Stimulated activated CD8-positive, alpha-beta memory T cell treated with anti-CD3 and anti-CD28 coated beads, Interleukin-4, amount 100 ng/mL, for 1 hour (primary cell): ENCODE data around the gene QSOX2.

Experiments used
- DNase-seq, 2 donors: peaks; one replicate each; pipeline ENCODE4 v3.0.0-alpha.2; 2020; ENCODE audit warnings: low read depth in 2 of 2, low spot score in 1 of 2

Gene QSOX2

GRCh38 chr9:136192289-136193126 is 53.1 kb downstream of the QSOX2 start:
- no peak for DNase-seq

DNA sequence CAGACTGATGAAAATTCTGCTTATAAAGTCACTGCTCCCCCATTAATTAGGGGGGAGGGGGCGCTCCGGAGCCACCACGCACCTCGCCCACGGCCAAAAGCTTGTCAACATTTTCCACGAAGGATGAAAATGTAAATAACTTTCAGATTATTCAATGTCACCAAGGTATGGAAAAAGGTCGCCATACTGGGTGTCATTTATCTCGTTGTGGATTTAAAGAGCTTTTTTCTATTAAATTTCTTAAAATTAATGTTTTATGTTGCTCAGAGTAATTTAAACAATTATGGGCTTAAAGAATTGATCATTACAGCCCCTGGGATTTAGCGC is 53.7 kb downstream of the QSOX2 start:
- no peak for DNase-seq

- DNase-seq, result no peak
Measured at GRCh38 chr9:136191099-136191959, 54.3 kb downstream of the QSOX2 start.

DNA sequence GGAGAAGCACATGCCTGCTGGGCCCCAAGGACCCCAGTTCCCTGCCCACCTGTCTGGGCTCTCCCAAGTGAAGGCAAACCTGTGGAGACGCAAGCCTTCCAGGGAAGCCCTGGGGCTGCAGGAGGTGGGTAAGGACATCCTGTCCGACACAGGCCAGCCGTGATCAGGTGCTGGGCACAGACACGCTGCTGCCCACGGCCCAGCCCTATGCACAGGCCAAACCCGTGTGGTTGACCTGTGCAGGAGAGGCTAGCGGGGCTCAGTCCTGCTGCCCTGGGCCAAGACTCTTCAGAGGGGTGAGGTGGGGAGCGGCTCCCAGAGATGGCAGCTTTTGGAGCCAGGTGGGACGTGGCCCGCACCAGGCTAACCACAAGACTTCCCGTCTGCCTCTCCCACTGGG is 55.0 kb downstream of the QSOX2 start:
- DNase-seq, result no peak

DNA sequence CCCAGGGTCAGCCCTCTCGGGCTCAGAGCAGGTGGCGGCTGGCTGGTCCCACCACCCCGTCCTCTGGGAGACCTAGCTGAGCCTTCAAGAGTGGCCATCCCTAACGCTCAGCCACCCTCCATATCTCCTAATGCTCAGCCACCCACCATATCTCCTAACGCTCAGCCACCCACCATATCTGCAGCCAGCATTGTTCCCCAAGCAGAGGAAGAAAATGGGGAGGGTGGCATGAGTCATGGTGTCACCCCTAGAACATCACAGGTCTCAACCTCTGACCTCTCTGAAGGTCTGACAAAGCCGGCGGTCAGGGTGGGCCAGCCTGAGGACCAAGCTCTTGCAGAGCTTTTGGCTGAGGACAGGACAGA is 55.4 kb downstream of the QSOX2 start:
- DNase-seq, result no peak

DNA sequence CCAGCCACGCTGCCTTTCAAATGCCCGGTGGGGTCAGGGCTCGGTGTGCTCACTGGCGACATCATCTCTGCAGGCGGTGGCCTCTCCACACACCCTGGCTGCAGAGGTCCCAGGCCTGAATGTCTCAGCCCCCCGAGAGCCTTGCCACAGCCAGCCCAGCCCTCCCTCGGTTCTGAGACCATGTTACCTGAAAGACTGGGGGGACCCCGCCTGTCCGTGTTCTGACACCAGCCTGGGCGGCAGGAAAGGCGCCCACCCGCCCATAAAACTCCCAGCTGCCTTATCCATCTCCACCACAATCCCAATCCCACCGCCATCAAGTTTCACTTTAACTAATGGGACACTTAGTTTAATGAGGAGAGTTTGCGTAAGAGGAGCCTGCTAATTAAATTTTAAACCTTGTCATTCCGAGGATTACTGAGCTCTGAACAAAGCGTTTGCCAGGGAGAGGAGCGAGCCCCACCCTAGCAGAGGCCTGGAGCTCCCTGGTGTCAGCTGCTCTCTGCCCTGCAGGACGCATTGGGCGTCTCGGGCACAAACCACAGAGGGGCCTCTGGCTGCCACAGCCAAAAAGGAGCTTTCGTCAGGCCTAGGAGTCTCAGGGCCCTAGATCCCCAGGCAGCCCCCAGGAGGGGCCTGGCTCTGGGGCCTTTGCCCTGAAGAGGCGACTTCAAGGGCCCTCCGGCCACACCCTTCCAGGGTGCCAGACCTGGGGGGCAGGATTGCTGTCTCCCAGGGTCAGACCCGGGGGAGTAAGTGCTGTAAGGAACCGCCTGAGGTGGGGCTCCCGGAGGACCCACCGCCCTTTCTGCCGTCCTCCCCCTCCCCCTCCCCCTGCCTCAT is 56.0 kb downstream of the QSOX2 start:
- DNase-seq, result no peak

GRCh38 chr9:136187683-136188586 is 57.7 kb downstream of the QSOX2 start:
- DNase-seq, result no peak

DNA sequence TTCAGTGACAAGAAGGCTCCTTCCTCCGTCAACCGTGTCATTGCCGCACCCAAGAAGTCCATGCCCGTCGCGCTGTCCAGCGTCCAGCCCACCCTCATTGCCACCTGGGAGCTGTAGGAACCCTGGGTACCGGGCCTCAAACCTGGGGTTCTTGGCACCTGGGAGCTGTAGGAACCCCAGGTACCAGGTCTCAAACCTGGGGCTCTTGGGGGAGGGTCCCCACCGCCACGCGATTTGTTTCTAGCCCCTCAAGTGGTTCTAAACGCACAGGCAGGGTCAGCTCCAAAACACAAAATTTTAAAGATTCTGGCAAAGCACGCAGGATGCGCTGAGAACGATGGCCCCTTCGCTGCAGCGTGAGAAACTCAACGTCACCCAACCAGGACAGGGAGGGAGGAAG is 58.4 kb downstream of the QSOX2 start:
- no peak for DNase-seq

DNA sequence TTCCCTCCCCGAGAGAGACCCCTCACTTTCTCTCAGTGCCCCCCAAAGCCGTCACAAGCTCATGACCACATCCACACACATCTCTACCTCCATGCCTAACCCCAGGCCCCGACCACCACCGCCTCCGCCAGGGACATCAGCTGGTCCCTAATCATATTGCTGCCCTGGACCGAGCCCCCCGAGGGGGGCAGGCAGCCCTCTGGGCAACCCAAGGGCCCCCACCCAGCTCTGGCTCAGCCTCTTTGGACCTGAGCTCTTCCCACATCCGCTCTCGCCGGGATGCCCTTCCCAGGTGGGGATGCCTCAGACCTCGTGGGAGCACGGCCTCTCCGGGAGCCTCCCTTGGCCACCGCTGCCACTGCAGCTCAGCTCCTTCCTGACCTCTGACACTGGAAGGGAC is 59.2 kb downstream of the QSOX2 start:
- no peak for DNase-seq

DNA sequence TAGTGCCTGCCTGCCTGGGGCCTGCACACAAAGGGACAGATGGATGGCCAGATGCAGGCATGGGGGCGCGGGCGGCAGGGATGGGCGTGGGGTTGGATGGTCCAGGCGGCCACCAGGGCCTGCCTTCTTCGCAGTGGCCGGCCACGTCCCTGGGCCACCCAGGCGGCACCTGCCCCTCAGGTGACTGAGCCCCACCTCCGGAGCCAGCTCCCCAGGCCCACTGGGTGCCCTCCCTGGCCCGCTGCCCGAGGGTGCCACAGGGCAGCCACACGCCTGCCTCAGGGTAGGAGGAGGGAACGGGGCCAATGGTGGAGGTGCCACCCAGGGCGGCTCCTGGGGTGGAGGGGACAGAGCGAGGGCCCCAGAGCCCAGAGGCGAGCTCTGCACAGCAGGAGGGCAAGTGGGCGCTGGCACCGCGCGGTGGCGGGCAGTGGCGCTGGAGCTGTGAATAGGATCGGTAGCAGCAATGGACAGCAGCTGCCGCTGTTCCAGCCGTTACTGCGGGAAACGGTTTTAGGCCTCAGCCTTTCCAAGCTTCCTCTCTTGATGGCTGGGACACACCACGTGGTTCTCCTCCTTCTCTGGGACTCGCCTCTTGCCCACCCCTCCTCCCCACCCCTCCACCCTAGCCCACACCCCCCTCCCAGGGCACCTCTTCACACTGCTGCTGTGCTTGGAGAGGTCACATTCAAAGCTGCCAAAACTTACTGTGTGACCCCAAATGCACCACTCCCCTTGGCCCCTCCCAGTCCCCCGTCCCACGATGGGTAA is 59.8 kb downstream of the QSOX2 start:
- no peak for DNase-seq

- no peak for DNase-seq
Measured at GRCh38 chr9:136185066-136185465, 60.5 kb downstream of the QSOX2 start.

DNA sequence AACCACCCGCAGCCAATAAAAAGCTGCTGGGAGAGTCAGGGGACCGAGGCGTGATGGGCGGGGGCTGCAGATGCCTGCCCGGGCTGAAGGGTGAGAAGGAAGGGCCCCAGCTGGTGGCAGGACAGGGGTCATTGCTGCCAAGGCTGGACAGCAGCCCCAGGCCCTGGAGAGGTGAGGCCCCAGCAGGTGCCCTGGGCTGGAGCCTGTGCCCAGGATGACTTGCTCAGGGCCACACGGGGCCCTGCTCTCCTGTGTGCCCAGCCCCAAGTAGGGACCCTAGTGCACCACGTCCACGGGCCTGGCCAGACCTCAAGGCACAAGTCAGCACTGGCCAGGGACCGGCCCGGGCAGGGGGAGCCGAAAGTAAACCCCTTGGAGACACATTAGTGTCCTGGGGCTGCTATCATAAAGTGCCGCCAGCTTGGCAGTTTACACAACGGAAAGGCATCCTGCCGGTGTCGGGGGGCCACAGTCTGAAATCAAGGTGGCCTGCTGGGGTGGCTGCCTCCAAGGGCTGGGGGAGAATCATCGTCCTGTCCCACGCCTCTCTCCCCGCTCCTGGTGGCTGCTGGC is 62.7 kb downstream of the QSOX2 start:
- DNase-seq, result no peak

GRCh38 chr9:136182420-136182787 is 63.2 kb downstream of the QSOX2 start:
- no peak for DNase-seq

DNA sequence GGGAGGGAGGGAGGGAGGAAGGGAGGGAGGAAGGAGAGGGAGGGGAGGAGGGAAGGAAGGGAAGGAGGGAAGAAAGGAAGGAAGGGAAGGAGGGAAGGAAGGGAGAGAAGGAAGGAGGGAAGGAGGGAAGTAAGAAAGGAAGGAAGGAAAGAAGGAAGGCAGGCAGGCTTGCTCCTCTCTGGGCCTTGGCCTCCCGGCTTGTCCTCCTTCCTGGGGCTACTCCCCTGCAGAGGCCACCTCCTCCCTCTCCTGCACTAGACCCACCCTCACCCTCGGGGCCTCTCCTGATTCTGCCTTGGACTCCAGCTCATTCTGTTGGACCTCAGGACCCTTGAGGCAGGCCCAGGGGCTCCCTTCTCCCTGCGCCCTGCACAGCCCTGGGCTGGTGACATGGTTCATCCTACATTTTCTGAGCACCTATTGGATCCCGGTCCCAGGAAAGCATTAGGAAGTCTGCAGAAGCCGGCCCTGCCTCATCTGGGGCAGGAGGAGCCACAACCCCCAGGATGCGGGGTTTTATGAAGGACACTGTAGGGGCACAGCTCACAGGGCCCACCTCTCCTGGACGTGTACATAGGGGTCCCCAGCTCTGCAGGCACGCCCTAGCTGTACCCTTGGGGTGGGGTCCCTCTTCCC is 63.7 kb downstream of the QSOX2 start:
- DNase-seq, result no peak

GRCh38 chr9:136180586-136180985 is 65.0 kb downstream of the QSOX2 start:
- DNase-seq, result no peak

- DNase-seq, result no peak
Measured at GRCh38 chr9:136179761-136180160, 65.9 kb downstream of the QSOX2 start.

DNA sequence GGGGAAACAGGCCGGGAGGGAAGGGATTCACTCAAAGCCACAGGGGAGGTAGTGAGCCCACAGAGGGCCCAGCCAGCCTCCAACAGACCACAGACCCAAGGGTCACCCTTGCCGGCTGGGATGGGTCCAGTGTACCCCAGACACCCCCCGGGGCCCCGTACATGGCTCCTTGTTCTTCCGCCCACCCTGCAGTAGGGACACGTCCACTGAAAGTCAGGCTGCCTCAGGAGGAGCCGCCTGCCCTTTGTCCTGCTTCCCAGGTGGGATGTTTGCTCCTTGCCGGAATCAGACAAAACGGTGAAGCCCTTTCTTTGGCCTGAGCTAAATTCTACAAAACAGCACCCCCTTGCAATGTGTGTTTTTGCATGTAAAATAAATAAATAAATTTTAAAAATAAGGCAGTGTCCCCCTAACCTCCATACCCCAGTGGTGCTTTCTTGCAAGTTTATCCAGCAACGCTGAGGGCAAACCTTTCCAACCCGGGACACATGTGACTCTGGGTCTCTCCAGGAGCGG is 66.5 kb downstream of the QSOX2 start:
- no peak for DNase-seq

DNA sequence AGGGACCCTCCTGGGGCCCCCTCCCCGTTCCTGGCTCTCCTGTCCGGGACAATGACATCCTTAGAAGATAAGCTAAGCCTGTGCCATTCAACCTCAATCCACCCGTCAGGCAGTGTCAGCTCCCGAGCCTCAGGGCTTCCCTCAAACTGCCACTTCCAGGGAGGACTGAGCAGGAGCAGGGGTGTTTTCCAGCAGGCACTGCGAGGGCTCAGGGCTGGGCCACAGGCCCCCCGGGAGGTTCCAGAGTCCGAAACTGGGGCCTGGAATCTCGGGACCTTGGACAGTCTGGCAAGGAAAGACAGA is 66.9 kb downstream of the QSOX2 start:
- DNase-seq, result no peak
